Lower leg skin (tissue), 3 donors: Measurements from ENCODE around the gene DLG5.

ENCODE experiments used
- CTCF ChIP-seq, 3 donors: fragments of 450-650 bp; IDR thresholded peaks; one replicate each; pipeline ENCODE4 v1.5.1; 2016; ENCODE audit warnings: antibody characterized with exemption in 3 of 3, mild to moderate bottlenecking in 3 of 3, moderate library complexity in 2 of 3
- POLR2A ChIP-seq, 2 donors: fragments of 450-650 bp; IDR thresholded peaks; one replicate each; pipeline ENCODE4 v1.6.1; 2016 to 2017; ENCODE audit warnings: antibody characterized with exemption in 2 of 2, mild to moderate bottlenecking in 1 of 2, moderate library complexity in 1 of 2

- TF ChIP-seq CTCF (IDR thresholded peaks at IDR 0.05): no peak
- no peak for TF ChIP-seq POLR2A (IDR thresholded peaks at IDR 0.05)
These were observed 48.9 kb downstream of the DLG5 start for GRCh38 chr10:77877441-77878344.
